Ishikawa (cell line): ENCODE results near the gene OXLD1.

Source experiments
- CEBPB ChIP-seq: IDR thresholded peaks from 2 replicates; pipeline ENCODE4 v1.6.1; 2012
- CREB1 ChIP-seq: IDR thresholded peaks from 2 replicates; pipeline ENCODE4 v1.6.1; 2012; ENCODE audit warnings: low read depth
- EGR1 ChIP-seq: IDR thresholded peaks from 2 replicates; pipeline ENCODE4 v1.6.1; 2012
- EP300 ChIP-seq: IDR thresholded peaks from 2 replicates; pipeline ENCODE4 v1.6.1; 2012; ENCODE audit warnings: borderline replicate concordance
- FOXM1 ChIP-seq: IDR thresholded peaks from 2 replicates; pipeline ENCODE4 v1.6.1; 2012; ENCODE audit warnings: low read depth, borderline replicate concordance
- MAX ChIP-seq: IDR thresholded peaks from 2 replicates; pipeline ENCODE4 v1.6.1; 2012
- NFIC ChIP-seq: IDR thresholded peaks from 2 replicates; pipeline ENCODE4 v1.6.1; 2012
- RAD21 ChIP-seq: IDR thresholded peaks from 2 replicates; pipeline ENCODE4 v1.6.1; 2012; ENCODE audit warnings: low read depth
- REST ChIP-seq: IDR thresholded peaks from 2 replicates; pipeline ENCODE4 v1.6.1; 2012; ENCODE audit warnings: low read depth, mild to moderate bottlenecking
- TAF1 ChIP-seq: IDR thresholded peaks from 2 replicates; pipeline ENCODE4 v1.6.1; 2012; ENCODE audit warnings: low read depth, mild to moderate bottlenecking
- TCF12 ChIP-seq: IDR thresholded peaks from 2 replicates; pipeline ENCODE4 v1.6.1; 2012; ENCODE audit warnings: low read depth
- TEAD4 ChIP-seq: IDR thresholded peaks from 2 replicates; pipeline ENCODE4 v1.6.1; 2012
- USF1 ChIP-seq: IDR thresholded peaks from 2 replicates; pipeline ENCODE4 v1.6.1; 2012
- YY1 ChIP-seq: IDR thresholded peaks from 2 replicates; pipeline ENCODE4 v1.6.1; 2012; ENCODE audit warnings: low read depth
- ZBTB7A ChIP-seq: IDR thresholded peaks from 2 replicates; pipeline ENCODE4 v1.6.1; 2012; ENCODE audit warnings: low read depth

OXLD1 gene

GRCh38 chr17:81660441-81660840, 6.0 kb downstream of the OXLD1 start:
- TF ChIP-seq EGR1 (no peak), REST (no peak), CEBPB (no peak), TEAD4 (no peak), NFIC (no peak)

- 0 out of 2 replicates have a peak, but pooled peaks have one; percentile 33 for TF ChIP-seq TEAD4
- TF ChIP-seq TAF1, result no peak
Observed at GRCh38 chr17:81659038-81659437, 7.4 kb downstream of the OXLD1 start.

- TF ChIP-seq RAD21 (no peak), MAX (no peak), TCF12 (no peak), NFIC (no peak), ZBTB7A (no peak), TAF1 (no peak), USF1 (no peak), REST (no peak), CEBPB (no peak)
Observed at GRCh38 chr17:81656835-81657234, 9.6 kb downstream of the OXLD1 start.

- no peak for TF ChIP-seq REST
- no peak for TF ChIP-seq FOXM1
- TF ChIP-seq TEAD4, result no peak
- TF ChIP-seq ZBTB7A, result no peak
- no peak for TF ChIP-seq MAX
- TF ChIP-seq NFIC, result no peak
- TF ChIP-seq EGR1, result no peak
- TF ChIP-seq RAD21, result no peak
- TF ChIP-seq EP300, result no peak
- TF ChIP-seq USF1, result no peak
- no peak for TF ChIP-seq CREB1
- TF ChIP-seq TAF1, result no peak
- TF ChIP-seq YY1, result no peak
Observed at GRCh38 chr17:81656118-81656743, 10.2 kb downstream of the OXLD1 start, which contains the start of gene PDE6G. Gene PDE6G, minus strand, starts transcription at chr17:81656542. Its CDS starts 3,237 bp downstream, at chr17:81653305.

GRCh38 chr17:81655378-81656117, 10.9 kb downstream of the OXLD1 start:
- TF ChIP-seq USF1 (no peak), TCF12 (no peak)
